C4-2B (cell line): ENCODE data around the gene RPTOR.

Experiments
- H3K27ac ChIP-seq: fragments of 450-650 bp; 2 replicates; pipeline ENCODE4 v1.5.1; 2017
- ZFX ChIP-seq: fragments of 450-650 bp; IDR thresholded peaks from 2 replicates; pipeline ENCODE4 v1.6.1; 2017
- TF ChIP-seq, protein P1 (sequence below): fragments of 450-650 bp; conservative IDR thresholded peaks from 2 replicates; pipeline ENCODE4 v1.5.1; 2017; ENCODE audit warnings: mild to moderate bottlenecking

RPTOR gene

GRCh38 chr17:80996422-80997305 lies 452.0 kb downstream of the RPTOR start:
- H3K27ac ChIP-seq, result no peak overlapping the region

DNA sequence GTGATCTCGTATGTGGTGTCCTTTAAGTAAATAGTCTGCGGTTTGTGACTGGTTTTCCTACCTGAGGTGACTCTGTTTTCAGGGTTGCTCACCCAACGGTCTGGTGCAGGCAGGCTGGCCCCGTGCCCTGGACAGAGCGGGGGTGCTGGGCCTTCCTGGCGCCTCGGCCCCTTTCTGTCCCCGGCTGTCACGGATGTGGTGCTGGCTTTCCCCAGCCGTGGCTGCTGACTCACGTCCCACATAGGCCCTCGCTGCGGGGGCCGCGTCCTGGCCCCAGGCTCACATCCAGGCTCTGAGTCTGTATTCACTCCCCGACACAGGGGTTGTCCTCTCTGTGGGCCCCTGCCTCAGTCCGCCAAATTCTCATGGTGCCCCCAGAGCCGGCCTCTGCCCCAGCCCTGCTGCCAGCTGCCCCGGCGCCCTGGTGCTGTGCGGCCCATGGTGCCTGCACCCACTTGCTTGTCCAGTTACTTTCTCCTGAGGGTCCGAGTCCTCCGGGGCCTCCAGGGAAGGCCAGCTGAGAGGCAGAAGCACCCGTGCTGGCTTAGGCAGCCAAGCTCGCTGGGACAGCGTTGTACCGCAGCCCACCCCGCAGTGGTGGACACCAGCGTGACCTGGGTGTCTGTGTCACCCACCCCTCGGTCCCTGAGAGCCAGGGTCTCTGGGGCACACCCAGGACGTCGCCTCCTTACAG lies 452.9 kb downstream of the RPTOR start:
- H3K27ac ChIP-seq, result no peak overlapping the region
- TF ChIP-seq ZFX, result no peak
- TF ChIP-seq, protein P1, sequence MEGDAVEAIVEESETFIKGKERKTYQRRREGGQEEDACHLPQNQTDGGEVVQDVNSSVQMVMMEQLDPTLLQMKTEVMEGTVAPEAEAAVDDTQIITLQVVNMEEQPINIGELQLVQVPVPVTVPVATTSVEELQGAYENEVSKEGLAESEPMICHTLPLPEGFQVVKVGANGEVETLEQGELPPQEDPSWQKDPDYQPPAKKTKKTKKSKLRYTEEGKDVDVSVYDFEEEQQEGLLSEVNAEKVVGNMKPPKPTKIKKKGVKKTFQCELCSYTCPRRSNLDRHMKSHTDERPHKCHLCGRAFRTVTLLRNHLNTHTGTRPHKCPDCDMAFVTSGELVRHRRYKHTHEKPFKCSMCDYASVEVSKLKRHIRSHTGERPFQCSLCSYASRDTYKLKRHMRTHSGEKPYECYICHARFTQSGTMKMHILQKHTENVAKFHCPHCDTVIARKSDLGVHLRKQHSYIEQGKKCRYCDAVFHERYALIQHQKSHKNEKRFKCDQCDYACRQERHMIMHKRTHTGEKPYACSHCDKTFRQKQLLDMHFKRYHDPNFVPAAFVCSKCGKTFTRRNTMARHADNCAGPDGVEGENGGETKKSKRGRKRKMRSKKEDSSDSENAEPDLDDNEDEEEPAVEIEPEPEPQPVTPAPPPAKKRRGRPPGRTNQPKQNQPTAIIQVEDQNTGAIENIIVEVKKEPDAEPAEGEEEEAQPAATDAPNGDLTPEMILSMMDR, result no peak

More at GRCh38 chr17:80996422-80997305, 452.0 kb downstream of the RPTOR start:
- TF ChIP-seq ZFX, result no peak
- TF ChIP-seq, protein P1, result no peak

- no peak for TF ChIP-seq ZFX
- TF ChIP-seq, protein P1, result no peak
- H3K27ac ChIP-seq, result no peak overlapping the region
These were observed 453.6 kb downstream of the RPTOR start for GRCh38 chr17:80998118-80998747.

DNA sequence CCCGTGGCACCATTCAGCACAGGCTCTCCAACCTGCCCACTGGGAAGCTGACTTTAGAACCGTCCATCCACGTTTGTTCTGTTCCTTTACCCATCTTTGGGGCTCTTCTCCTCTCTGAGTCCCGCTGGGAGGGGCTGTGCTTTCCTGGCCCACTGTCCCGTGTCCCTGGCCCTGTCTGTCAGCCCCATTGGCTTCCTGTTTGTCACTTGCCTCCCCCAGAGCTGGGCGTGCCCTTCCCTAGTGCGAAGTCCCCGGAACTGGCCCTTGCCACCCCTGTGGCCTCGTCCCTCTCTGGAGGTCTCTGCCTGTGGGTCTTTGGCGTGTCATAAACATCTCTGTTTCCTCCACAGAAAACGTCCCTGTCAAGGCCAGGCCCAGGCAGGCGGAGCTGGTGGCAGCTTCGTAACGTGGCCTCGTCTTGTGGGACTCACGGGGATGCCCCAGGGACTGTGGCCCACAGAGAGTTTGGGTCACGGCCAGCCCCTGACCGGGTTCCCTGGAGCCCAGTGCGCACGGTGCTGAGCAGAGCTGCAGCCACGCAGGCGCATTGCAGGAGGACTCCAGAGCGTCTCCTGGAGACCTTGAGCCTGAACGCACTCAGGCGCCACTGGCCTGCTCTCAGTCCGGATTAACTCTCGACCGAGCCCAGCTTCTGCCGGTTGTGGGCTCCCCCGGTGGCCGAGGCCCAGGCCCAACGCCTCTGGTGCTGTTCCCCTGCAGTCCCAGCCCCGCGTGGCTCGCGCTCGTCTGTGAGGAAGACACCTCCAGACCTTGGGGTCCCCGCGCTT lies 454.3 kb downstream of the RPTOR start:
- no peak overlapping the region for H3K27ac ChIP-seq
- TF ChIP-seq, protein P1, result no peak
- no peak for TF ChIP-seq ZFX

- TF ChIP-seq, protein P1, result no peak
- TF ChIP-seq ZFX, result no peak
- H3K27ac ChIP-seq, result no peak overlapping the region
These were observed 455.1 kb downstream of the RPTOR start for GRCh38 chr17:80999536-81000333.

DNA sequence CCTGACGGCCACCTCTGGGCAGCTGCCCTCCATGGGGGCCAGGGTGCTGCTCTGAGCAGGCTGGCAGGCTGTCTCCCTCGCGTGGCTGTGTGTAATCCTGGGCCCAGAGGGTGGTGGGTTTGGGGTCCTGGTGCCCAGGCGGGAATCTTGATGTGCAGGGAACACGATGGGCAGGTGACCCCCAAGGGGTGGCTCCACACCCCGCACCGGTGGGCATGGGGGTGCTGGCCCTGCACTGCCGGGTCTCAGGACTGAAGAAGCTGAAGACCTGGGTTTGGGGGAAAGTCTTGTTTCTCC lies 455.6 kb downstream of the RPTOR start:
- TF ChIP-seq, protein P1, result no peak
- no peak for TF ChIP-seq ZFX
- H3K27ac ChIP-seq, result no peak overlapping the region
